Liver (tissue), 9 donors: Measurements from ENCODE around the gene NUTM2F. TPM values are rescaled to one million over a fixed set of nuclear protein-coding genes. Genes with fewer than 3 reads are reported as not detected.

Experiments
- DNase-seq: peaks from one replicate; pipeline ENCODE4 v3.0.0-alpha.2; 2017; ENCODE audit warnings: low spot score
- H3K27ac ChIP-seq, 2 donors: one replicate each; pipeline ENCODE4 v1.7.0; 2013; ENCODE audit warnings: inconsistent platforms in 2 of 2, low read length in 2 of 2, control low read depth in 1 of 2, low read depth in 1 of 2, mild to moderate bottlenecking in 1 of 2
- H3K27me3 ChIP-seq, 4 donors: one replicate each; pipeline versions ENCODE4 v1.6.1 to v1.7.0; 2013; ENCODE audit warnings: low read length in 3 of 4, inconsistent platforms in 1 of 4, mild to moderate bottlenecking in 1 of 4, moderate library complexity in 1 of 4; ENCODE audit not compliant: control insufficient read depth in 4 of 4, insufficient read depth in 4 of 4
- H3K36me3 ChIP-seq, 4 donors: one replicate each; pipeline versions ENCODE4 v1.6.1 to v1.7.0; 2013; ENCODE audit warnings: low read length in 3 of 4, mild to moderate bottlenecking in 3 of 4, low read depth in 1 of 4, moderate library complexity in 1 of 4; ENCODE audit not compliant: control insufficient read depth in 4 of 4, insufficient read depth in 3 of 4
- H3K4me1 ChIP-seq, 4 donors: one replicate each; pipeline versions ENCODE4 v1.6.1 to v1.7.0; 2013; ENCODE audit warnings: low read length in 3 of 4, mild to moderate bottlenecking in 3 of 4, moderate library complexity in 1 of 4; ENCODE audit not compliant: control insufficient read depth in 4 of 4, insufficient read depth in 4 of 4
- H3K4me3 ChIP-seq, 3 donors: one replicate each; pipeline versions ENCODE4 v1.6.1 to v1.7.0; 2013; ENCODE audit warnings: low read length in 3 of 3, control low read depth in 1 of 3, low read depth in 1 of 3, mild to moderate bottlenecking in 1 of 3
- H3K9ac ChIP-seq, 2 donors: one replicate each; pipeline ENCODE4 v1.7.0; 2013; ENCODE audit warnings: low read length in 2 of 2, mild to moderate bottlenecking in 2 of 2, moderate library complexity in 2 of 2, control low read depth in 1 of 2, low read depth in 1 of 2
- H3K9me3 ChIP-seq, 4 donors: one replicate each; pipeline versions ENCODE4 v1.6.1 to v1.7.0; 2013; ENCODE audit warnings: low read length in 3 of 4; ENCODE audit not compliant: control insufficient read depth in 4 of 4
- ATF3 ChIP-seq: IDR thresholded peaks from 2 replicates; pipeline ENCODE4 v1.6.1; 2016; ENCODE audit warnings: antibody characterized with exemption
- CTCF ChIP-seq: fragments of 150-350 bp; IDR thresholded peaks from 2 replicates; pipeline ENCODE4 v1.5.1; 2017; ENCODE audit warnings: improper control_type of control experiment, low read depth, low read length; ENCODE audit not compliant: missing input control
- EGR1 ChIP-seq, 2 donors: IDR thresholded peaks; 2 replicates each; pipeline ENCODE4 v1.6.1; 2016 to 2018; ENCODE audit warnings: antibody characterized with exemption in 2 of 2, low read depth in 2 of 2
- FOXA1 ChIP-seq: IDR thresholded peaks from 2 replicates; pipeline ENCODE4 v1.6.1; 2016; ENCODE audit warnings: antibody characterized with exemption
- GABPA ChIP-seq, 2 donors: IDR thresholded peaks in 1 of 2; conservative IDR thresholded peaks in 1 of 2; 2 replicates each; pipeline ENCODE4 v1.6.1; 2016; ENCODE audit warnings: antibody characterized with exemption in 2 of 2, mild to moderate bottlenecking in 1 of 2, moderate library complexity in 1 of 2
- MAX ChIP-seq: IDR thresholded peaks from 2 replicates; pipeline ENCODE4 v1.6.1; 2016; ENCODE audit warnings: antibody characterized with exemption
- NR2F2 ChIP-seq: IDR thresholded peaks from 2 replicates; pipeline ENCODE4 v1.6.1; 2016; ENCODE audit warnings: antibody characterized with exemption
- RAD21 ChIP-seq, 2 donors: IDR thresholded peaks; 2 replicates each; pipeline ENCODE4 v1.6.1; 2016; ENCODE audit warnings: antibody characterized with exemption in 2 of 2, mild to moderate bottlenecking in 2 of 2
- REST ChIP-seq: IDR thresholded peaks from 2 replicates; pipeline ENCODE4 v1.6.1; 2016; ENCODE audit warnings: antibody characterized with exemption, mild to moderate bottlenecking
- RXRA ChIP-seq, 2 donors: IDR thresholded peaks; 2 replicates each; pipeline ENCODE4 v1.6.1; 2017 to 2018; ENCODE audit warnings: antibody characterized with exemption in 2 of 2, mild to moderate bottlenecking in 1 of 2
- SP1 ChIP-seq: IDR thresholded peaks from 2 replicates; pipeline ENCODE4 v1.6.1; 2018; ENCODE audit warnings: antibody characterized with exemption, mild to moderate bottlenecking
- YY1 ChIP-seq: IDR thresholded peaks from 2 replicates; pipeline ENCODE4 v1.6.1; 2016; ENCODE audit warnings: antibody characterized with exemption, mild to moderate bottlenecking
- WGBS: extraction: QIAGEN DNeasy Blood & Tissue Kit; methylation state at CpG from one replicate; pipeline ENCODE4 v1.1.7; 2013; 5-methylcytosine and 5-hydroxymethylcytosine counted together
- polyA plus RNA-seq, 2 donors: library from polyadenylated mRNA; stranded (reverse) in 1 of 2; unstranded in 1 of 2; fragments of 200-250 nt in 1 of 2; fragments of >200 nt in 1 of 2; fragmentation: Nextera tagmentation in 1 of 2; extraction: Ambion mirVana in 1 of 2; gene quantifications; one replicate each; pipeline versions ENCODE4 v1.2.1 to v1.2.3, GENCODE V29; 2013 to 2015
- total RNA-seq, 2 donors: library from RNA; depleted of rRNA; stranded (reverse); fragments of >200 nt; gene quantifications; one replicate each; pipeline ENCODE4 v1.2.3, GENCODE V29; 2014
- donor health status: healthy.
- donor health status: healthy.
- donor health status: healthy.
- donor health status: healthy.
- donor health status: healthy.

NUTM2F gene
- total and polyA plus RNA-seq, 4 donors, result under 0.01 to 0.01 TPM; not detected in 2

GRCh38 chr9:94270009-94270408 is 58.4 kb downstream of the NUTM2F start (continued):
- TF ChIP-seq REST, result no peak
- TF ChIP-seq ATF3, result no peak
- TF ChIP-seq YY1, result no peak
- no peak for TF ChIP-seq GABPA (IDR thresholded peaks at IDR 0.05 in 1 of 2, conservative IDR thresholded peaks at IDR 0.05 in 1 of 2)
- no peak for TF ChIP-seq EGR1 (IDR thresholded peaks at IDR 0.05; ENCODE audit: low read depth in 2 of 2)
- TF ChIP-seq NR2F2, result no peak
- TF ChIP-seq SP1, result no peak
- no peak for TF ChIP-seq RAD21 (IDR thresholded peaks at IDR 0.05)
- no peak for TF ChIP-seq MAX

DNA sequence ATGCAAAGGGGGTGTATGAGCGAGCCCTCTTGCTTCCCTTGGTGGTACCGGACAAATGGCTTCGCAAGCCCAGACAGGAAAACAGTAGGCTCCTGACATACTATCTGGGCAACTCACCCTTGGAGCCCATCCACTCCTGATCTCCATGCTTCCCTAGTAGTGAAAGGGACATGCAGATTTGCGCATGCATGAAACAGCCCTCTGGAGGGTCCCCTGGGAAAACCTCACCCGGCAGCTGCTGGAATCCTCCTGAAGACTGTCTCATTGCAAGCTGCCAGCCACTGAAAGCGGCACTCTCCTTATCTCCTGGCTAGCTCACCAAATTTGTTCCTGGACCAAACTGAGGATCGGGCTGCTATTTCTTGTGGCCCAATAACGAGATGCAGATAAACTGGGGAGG is 59.2 kb downstream of the NUTM2F start:
- Histone ChIP-seq H3K27ac (no peak overlapping the region), H3K9ac (no peak overlapping the region), H3K4me3 (no peak overlapping the region), H3K27me3 (no peaks in the 10 kb centered on the region), H3K9me3 (peaks cover 0 to 1% (median 0%) of the 10 kb centered on the region in 4 donors), H3K4me1 (peaks cover 0 to 3% (median 0%) of the 10 kb centered on the region in 4 donors), H3K36me3 (no peaks in the 10 kb centered on the region)
- no peak for TF ChIP-seq RAD21 (IDR thresholded peaks at IDR 0.05)
- no peak for TF ChIP-seq CTCF
- TF ChIP-seq EGR1 (IDR thresholded peaks at IDR 0.05; ENCODE audit: low read depth in 2 of 2), result no peak
- TF ChIP-seq RXRA (IDR thresholded peaks at IDR 0.05), result no peak
- no peak for TF ChIP-seq YY1
- no peak for TF ChIP-seq FOXA1
- no peak for TF ChIP-seq SP1
- TF ChIP-seq NR2F2, result no peak
- WGBS, result 93% methylated on average over 8 of the region's 8 CpGs
- DNase-seq, result no peak

Other genes with a start within 250 kb of the NUTM2F start
- gene PTPDC1, start 244.2 kb downstream of the NUTM2F start, total RNA-seq, result 1 to 10 TPM; 1.5 to 5.1 TPM
- under 1 TPM; 0.45 to 0.64 TPM for gene PTPDC1, start 244.2 kb downstream of the NUTM2F start, polyA plus RNA-seq
- gene ZNF169, start 69.3 kb downstream of the NUTM2F start, total RNA-seq, result 1 to 10 TPM; 1.9 to 4.6 TPM
- under 1 TPM; 0.75 to 0.99 TPM for gene ZNF169, start 69.3 kb downstream of the NUTM2F start, polyA plus RNA-seq
- under 1 TPM; 0.19 to 0.67 TPM for gene PCAT7, start 226.4 kb upstream of the NUTM2F start, total RNA-seq
- under 1 TPM; 0.71 to 0.95 TPM for gene PCAT7, start 226.4 kb upstream of the NUTM2F start, polyA plus RNA-seq